GM18498 (cell line): ENCODE data around the gene KLHL29.

Experiments
- ATAC-seq: cut with Tn5 transposase; IDR thresholded peaks from one replicate; pipeline ENCODE4 v1.9.1; 2021; ENCODE audit warnings: mild to moderate bottlenecking, moderate library complexity; ENCODE audit not compliant: unreplicated experiment

Gene KLHL29

GRCh38 chr2:23366720-23367119, 18.3 kb upstream of the KLHL29 start:
- ATAC-seq = no peak

- ATAC-seq = no peak
Observed at GRCh38 chr2:23367760-23368159, 17.2 kb upstream of the KLHL29 start.

GRCh38 chr2:23373666-23374065, 11.3 kb upstream of the KLHL29 start:
- ATAC-seq = no peak

- ATAC-seq = peak; percentile 31
Observed at GRCh38 chr2:23375448-23375847, 9.5 kb upstream of the KLHL29 start.

GRCh38 chr2:23376075-23376474, 8.9 kb upstream of the KLHL29 start:
- ATAC-seq = no peak

GRCh38 chr2:23376972-23377371, 8.0 kb upstream of the KLHL29 start:
- ATAC-seq = no peak

- no peak for ATAC-seq
Observed at GRCh38 chr2:23377771-23378170, 7.2 kb upstream of the KLHL29 start.

GRCh38 chr2:23378496-23378895, 6.5 kb upstream of the KLHL29 start:
- ATAC-seq = no peak

- peak; percentile 70 for ATAC-seq
Observed at GRCh38 chr2:23379220-23379695, 5.7 kb upstream of the KLHL29 start.

GRCh38 chr2:23380562-23381065, 4.4 kb upstream of the KLHL29 start:
- peak; percentile 36 for ATAC-seq

- no peak for ATAC-seq
Observed at GRCh38 chr2:23381084-23381483, 3.9 kb upstream of the KLHL29 start.

- ATAC-seq = no peak
Observed at GRCh38 chr2:23381485-23381884, 3.5 kb upstream of the KLHL29 start.

GRCh38 chr2:23383100-23383499, 1.9 kb upstream of the KLHL29 start:
- ATAC-seq = no peak

GRCh38 chr2:23385351-23385747, 370 bp downstream of the KLHL29 start:
- peak; percentile 41 for ATAC-seq

GRCh38 chr2:23385748-23386338, 864 bp downstream of the KLHL29 start:
- peak; percentile 28 for ATAC-seq

- no peak for ATAC-seq
Observed at GRCh38 chr2:23386339-23387220, 1.6 kb downstream of the KLHL29 start.

GRCh38 chr2:23387221-23387550, 2.2 kb downstream of the KLHL29 start:
- no peak for ATAC-seq

GRCh38 chr2:23387845-23388244, 2.9 kb downstream of the KLHL29 start:
- ATAC-seq = no peak

GRCh38 chr2:23388294-23388693, 3.3 kb downstream of the KLHL29 start:
- no peak for ATAC-seq

- ATAC-seq = no peak
Observed at GRCh38 chr2:23388756-23389514, 4.0 kb downstream of the KLHL29 start.

- ATAC-seq = no peak
Observed at GRCh38 chr2:23390152-23390551, 5.2 kb downstream of the KLHL29 start.
